ENCODE results near the gene CALML6. TPM values are rescaled to one million over a fixed set of nuclear protein-coding genes. Genes with fewer than 3 reads are reported as not detected.

Gene CALML6
- total RNA-seq, 2 donors from 2014 or later: 1.0 to 4.3 TPM

GRCh38 chr1:1954831-1955441 lies 39.9 kb downstream of the CALML6 start:
- no peak overlapping the region for H3K27ac ChIP-seq
- no peak overlapping the region for H3K4me3 ChIP-seq
- H3K9me3 ChIP-seq: no peaks in the 10 kb centered on the region
- no peak for DNase-seq
- ATAC-seq: no peak
- H3K27me3 ChIP-seq: no peaks in the 10 kb centered on the region
- H3K4me1 ChIP-seq: peaks cover 5% of the 10 kb centered on the region
- no peaks in the 10 kb centered on the region for H3K36me3 ChIP-seq (replicated peaks in 1 of 2; ENCODE audit: insufficient read depth in 1 of 2, low read depth in 2 of 2)
- intact Hi-C loops (cut with DNase I): no loop called here
- no peak for TF ChIP-seq POLR2A (IDR thresholded peaks at IDR 0.05)
- TF ChIP-seq, protein P1, sequence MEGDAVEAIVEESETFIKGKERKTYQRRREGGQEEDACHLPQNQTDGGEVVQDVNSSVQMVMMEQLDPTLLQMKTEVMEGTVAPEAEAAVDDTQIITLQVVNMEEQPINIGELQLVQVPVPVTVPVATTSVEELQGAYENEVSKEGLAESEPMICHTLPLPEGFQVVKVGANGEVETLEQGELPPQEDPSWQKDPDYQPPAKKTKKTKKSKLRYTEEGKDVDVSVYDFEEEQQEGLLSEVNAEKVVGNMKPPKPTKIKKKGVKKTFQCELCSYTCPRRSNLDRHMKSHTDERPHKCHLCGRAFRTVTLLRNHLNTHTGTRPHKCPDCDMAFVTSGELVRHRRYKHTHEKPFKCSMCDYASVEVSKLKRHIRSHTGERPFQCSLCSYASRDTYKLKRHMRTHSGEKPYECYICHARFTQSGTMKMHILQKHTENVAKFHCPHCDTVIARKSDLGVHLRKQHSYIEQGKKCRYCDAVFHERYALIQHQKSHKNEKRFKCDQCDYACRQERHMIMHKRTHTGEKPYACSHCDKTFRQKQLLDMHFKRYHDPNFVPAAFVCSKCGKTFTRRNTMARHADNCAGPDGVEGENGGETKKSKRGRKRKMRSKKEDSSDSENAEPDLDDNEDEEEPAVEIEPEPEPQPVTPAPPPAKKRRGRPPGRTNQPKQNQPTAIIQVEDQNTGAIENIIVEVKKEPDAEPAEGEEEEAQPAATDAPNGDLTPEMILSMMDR (IDR thresholded peaks at IDR 0.05): no peak
- WGBS, 2 donors: 82 to 86% methylated on average over 39 to 41 of the region's 46 CpGs

DNA sequence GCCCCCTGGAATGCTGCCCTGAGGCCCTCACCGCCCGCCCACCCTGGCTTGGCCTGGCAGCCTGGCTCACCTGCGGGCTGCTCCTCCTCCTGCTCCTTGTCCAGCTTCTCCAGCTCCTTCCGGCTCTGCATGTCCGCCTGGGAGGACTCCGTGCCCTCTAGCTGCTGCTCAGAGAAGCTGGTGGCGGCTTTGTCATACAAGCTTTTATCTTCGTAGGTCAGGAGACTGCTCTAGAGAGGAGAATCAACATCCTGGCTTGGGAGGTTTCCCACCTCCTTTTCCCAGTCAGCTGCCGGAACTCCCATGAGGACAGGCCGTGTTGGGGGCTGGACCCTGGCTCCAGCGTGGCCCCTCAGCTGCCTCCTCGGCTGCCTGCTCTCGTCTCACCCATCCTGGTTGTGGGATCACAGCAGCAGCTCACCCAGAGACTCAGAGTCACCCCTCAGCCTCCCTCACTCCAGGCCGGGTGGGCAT lies 40.6 kb downstream of the CALML6 start:
- TF ChIP-seq POLR2A (IDR thresholded peaks at IDR 0.05): no peak
- TF ChIP-seq, protein P1 (IDR thresholded peaks at IDR 0.05): no peak
- 64 to 80% methylated on average over 11 to 14 of the region's 14 CpGs for WGBS, 2 donors
- H3K36me3 ChIP-seq (replicated peaks in 1 of 2; ENCODE audit: insufficient read depth in 1 of 2, low read depth in 2 of 2): no peaks in the 10 kb centered on the region
- no peaks in the 10 kb centered on the region for H3K9me3 ChIP-seq
- ATAC-seq (no peak), DNase-seq (no peak)
- H3K4me3 ChIP-seq: no peak overlapping the region
- no peaks in the 10 kb centered on the region for H3K27me3 ChIP-seq
- peaks cover 8% of the 10 kb centered on the region for H3K4me1 ChIP-seq
- intact Hi-C loops (cut with DNase I): no loop called here
- no peak overlapping the region for H3K27ac ChIP-seq

DNA sequence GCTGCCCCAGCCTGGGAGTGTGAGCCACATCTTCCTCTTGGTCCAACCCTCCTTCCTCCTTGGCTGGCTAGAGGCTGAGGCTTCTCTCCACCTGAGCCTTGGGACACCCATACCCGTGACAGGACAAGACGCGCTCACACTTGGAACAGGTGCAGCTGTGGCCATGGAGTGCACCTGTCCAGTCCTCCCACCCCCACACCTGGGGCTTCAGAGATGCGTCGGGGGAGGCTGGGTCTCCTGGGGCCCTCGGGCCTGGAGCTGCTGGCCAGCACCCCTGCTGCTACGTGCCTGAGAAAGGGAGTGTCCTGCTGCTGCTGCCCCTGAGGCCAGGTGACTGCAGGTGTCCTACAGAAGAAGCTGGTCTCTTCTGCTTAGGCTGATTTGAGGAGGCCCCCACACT lies 41.0 kb downstream of the CALML6 start:
- no peak for DNase-seq
- H3K4me3 ChIP-seq: no peak overlapping the region
- intact Hi-C loops (cut with DNase I): no loop called here
- no peaks in the 10 kb centered on the region for H3K36me3 ChIP-seq (replicated peaks in 1 of 2; ENCODE audit: insufficient read depth in 1 of 2, low read depth in 2 of 2)
- no peak for TF ChIP-seq POLR2A (IDR thresholded peaks at IDR 0.05)
- TF ChIP-seq, protein P1 (IDR thresholded peaks at IDR 0.05): no peak
- no peak for ATAC-seq
- no peaks in the 10 kb centered on the region for H3K27me3 ChIP-seq
- H3K4me1 ChIP-seq: peaks cover 8% of the 10 kb centered on the region
- no peak overlapping the region for H3K27ac ChIP-seq
- 68 to 81% methylated on average over 3 to 7 of the region's 7 CpGs for WGBS, 2 donors
- H3K9me3 ChIP-seq: no peaks in the 10 kb centered on the region

GRCh38 chr1:1956586-1957532 lies 41.8 kb downstream of the CALML6 start:
- intact Hi-C loops (cut with DNase I): no loop called here
- Histone ChIP-seq H3K36me3 (replicated peaks in 1 of 2; ENCODE audit: insufficient read depth in 1 of 2, low read depth in 2 of 2) (no peaks in the 10 kb centered on the region), H3K9me3 (no peaks in the 10 kb centered on the region), H3K4me3 (no peak overlapping the region), H3K27ac (no peak overlapping the region), H3K27me3 (no peaks in the 10 kb centered on the region), H3K4me1 (peaks cover 8% of the 10 kb centered on the region)
- WGBS, 2 donors: 82 to 85% methylated on average over 15 to 35 of the region's 38 CpGs
- no peak for DNase-seq
- TF ChIP-seq, protein P1 (IDR thresholded peaks at IDR 0.05): no peak
- TF ChIP-seq POLR2A (IDR thresholded peaks at IDR 0.05): no peak
- ATAC-seq: no peak

Measured in body of pancreas (tissue), 4 donors.